ENCODE measurements around the gene PP2D1. TPM values are rescaled to one million over a fixed set of nuclear protein-coding genes. Genes with fewer than 3 reads are reported as not detected.

The PP2D1 gene
- total RNA-seq, 1 experiment from 2014 or later, result not detected

DNA sequence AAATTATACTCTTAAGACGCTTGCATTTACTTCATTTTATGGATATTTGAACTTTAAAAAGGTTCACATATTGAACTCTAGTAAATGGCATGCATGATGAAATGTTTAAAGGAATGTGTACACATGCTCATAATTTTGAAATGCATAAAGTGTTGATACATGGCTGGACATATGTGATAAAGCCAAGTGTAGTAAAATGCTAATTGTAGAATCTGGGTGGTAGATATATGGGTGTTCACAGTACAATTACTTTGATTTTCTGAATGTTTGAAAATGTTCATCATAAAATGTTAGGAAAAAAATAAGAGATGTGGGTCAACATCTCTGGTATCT, 73.8 kb downstream of the PP2D1 start:
- H3K36me3 ChIP-seq (ENCODE audit: insufficient read depth, low read length), result no peaks in the 10 kb centered on the region
- no peaks in the 10 kb centered on the region for H3K4me1 ChIP-seq (ENCODE audit: low read length)
- no peak overlapping the region for H3K9ac ChIP-seq (ENCODE audit: low read length)
- H3K9me2 ChIP-seq (replicated peaks; ENCODE audit: insufficient read depth, low read length), result no peaks in the 10 kb centered on the region
- H4K20me1 ChIP-seq (ENCODE audit: insufficient read depth, low read depth, low read length), result no peaks in the 10 kb centered on the region
- H2AFZ ChIP-seq (ENCODE audit: low read length), result no peak overlapping the region
- no peak overlapping the region for H3K4me2 ChIP-seq (ENCODE audit: low read depth, low read length, poor library complexity, severe bottlenecking)
- DNase-seq, result no peak
- no peak overlapping the region for H3K4me3 ChIP-seq (ENCODE audit: low read length)
- H3K27ac ChIP-seq (ENCODE audit: low read length), result no peak overlapping the region
- H3K79me2 ChIP-seq (ENCODE audit: low read length), result no peaks in the 10 kb centered on the region
- no peaks in the 10 kb centered on the region for H3K9me3 ChIP-seq (ENCODE audit: low read length)
- H3K27me3 ChIP-seq (ENCODE audit: low read length), result no peaks in the 10 kb centered on the region

DNA sequence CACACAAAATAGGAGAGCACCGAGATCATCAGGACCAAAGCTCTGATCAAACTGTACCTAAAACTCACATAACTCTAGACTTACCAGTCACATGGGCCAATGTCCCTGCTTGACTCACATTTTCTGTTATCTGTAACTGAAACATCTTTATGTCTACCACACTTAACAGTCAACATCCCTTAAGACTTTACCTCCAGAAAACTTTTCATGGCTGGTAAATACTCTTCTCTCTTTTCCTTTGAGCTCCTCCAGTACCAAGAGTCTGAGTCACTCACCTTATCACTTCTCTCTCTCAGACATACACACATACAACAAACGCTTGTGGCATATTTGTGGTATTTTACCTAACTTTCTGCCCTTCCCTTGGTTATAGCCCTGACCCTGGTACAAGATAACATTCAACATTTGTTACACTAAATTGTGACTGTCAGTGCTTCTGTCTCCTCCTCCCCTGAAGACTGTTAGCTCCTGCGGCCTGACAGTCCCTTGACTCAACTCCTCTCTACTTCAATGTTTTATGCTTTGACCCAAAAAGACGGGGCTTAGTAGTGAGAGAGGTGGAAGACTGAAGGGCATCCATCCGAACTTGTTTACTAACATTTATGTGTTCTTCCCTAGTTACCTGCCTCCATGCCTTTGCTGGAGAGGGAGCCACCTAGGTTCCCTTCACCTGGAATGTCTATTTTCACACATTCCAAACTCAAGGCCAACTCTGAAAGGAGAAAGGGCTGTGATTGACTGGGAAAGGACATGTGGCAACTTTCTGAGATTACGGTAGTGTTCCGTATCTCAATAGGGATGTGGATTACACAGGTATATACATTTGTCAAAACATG, 74.4 kb downstream of the PP2D1 start:
- Histone ChIP-seq H3K9me2 (replicated peaks; ENCODE audit: insufficient read depth, low read length) (no peaks in the 10 kb centered on the region), H3K9me3 (ENCODE audit: low read length) (no peaks in the 10 kb centered on the region), H3K4me3 (ENCODE audit: low read length) (no peak overlapping the region), H3K27ac (ENCODE audit: low read length) (no peak overlapping the region), H3K79me2 (ENCODE audit: low read length) (no peaks in the 10 kb centered on the region), H4K20me1 (ENCODE audit: insufficient read depth, low read depth, low read length) (no peaks in the 10 kb centered on the region), H3K4me1 (ENCODE audit: low read length) (no peaks in the 10 kb centered on the region), H3K27me3 (ENCODE audit: low read length) (no peaks in the 10 kb centered on the region), H3K4me2 (ENCODE audit: low read depth, low read length, poor library complexity, severe bottlenecking) (no peak overlapping the region), H2AFZ (ENCODE audit: low read length) (no peak overlapping the region), H3K36me3 (ENCODE audit: insufficient read depth, low read length) (no peaks in the 10 kb centered on the region), H3K9ac (ENCODE audit: low read length) (no peak overlapping the region)
- DNase-seq, result no peak

Small RNA genes within 50 kb of the gene (small RNA-seq; reads per million reads assigned to genes)
- gene RNU4-85P (not detected), gene RPL39P18 (not detected)

Other genes with a start within 250 kb of the PP2D1 start
- gene EFHB, start 78.0 kb downstream of the PP2D1 start, total RNA-seq (2014; rRNA removed; shearing (Covaris generic); ENCODE audit: low replicate concordance), result 7.3 TPM in 1 of 2 replicates, not detected in the other
- 45.5 and 49.2 TPM in 2 replicates for gene RAB5A, start 65.2 kb downstream of the PP2D1 start, total RNA-seq (2014; rRNA removed; shearing (Covaris generic); ENCODE audit: low replicate concordance)
- 37.7 and 45.8 TPM in 2 replicates for gene KAT2B, start 28.2 kb upstream of the PP2D1 start, total RNA-seq (2014; rRNA removed; shearing (Covaris generic); ENCODE audit: low replicate concordance)
- 11.6 and 22.4 TPM in 2 replicates for gene SGO1, start 173.9 kb upstream of the PP2D1 start, total RNA-seq (2014; rRNA removed; shearing (Covaris generic); ENCODE audit: low replicate concordance)